Upper lobe of left lung (tissue), 4 donors: ENCODE measurements around the gene TLE2.

ENCODE experiments used
- CTCF ChIP-seq, 6 experiments: fragments of 450-650 bp in 4 of 6; fragments of 200-600 bp in 2 of 6; sonication (generic) in 2 of 6; IDR thresholded peaks; one replicate each; pipeline ENCODE4 v1.5.1; 2016 to 2019; ENCODE audit warnings: antibody characterized with exemption in 6 of 6
- POLR2AphosphoS5 ChIP-seq, 2 donors: sonication (generic); formaldehyde crosslinking; IDR thresholded peaks; one replicate each; pipeline ENCODE4 v1.5.1; 2017; ENCODE audit warnings: antibody characterized with exemption in 2 of 2

DNA sequence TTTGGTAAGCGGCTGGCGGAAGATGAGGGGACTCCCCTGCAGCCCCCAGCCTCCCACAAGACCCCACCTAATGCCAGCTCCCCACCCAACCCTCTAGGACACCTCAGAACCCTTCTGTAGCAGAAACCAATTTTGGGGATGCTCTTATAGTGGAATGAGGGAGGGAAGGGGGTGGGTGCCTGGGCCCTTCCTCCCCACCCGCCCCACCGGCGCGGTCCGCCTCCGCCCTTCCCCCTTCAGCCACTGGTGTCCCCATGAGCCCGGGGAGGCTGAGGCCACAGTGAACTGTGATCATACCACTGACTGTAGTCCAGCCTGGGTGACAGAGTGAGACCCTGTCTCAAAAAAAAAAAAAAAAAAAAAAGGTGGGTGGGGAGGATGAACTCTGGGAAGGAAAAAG lies 35.5 kb downstream of the TLE2 start:
- TF ChIP-seq CTCF (IDR thresholded peaks at IDR 0.05) (no peak), POLR2AphosphoS5 (IDR thresholded peaks at IDR 0.05) (no peak)
